Endothelial cell (in vitro differentiated cells): ENCODE data around the gene LMO7. TPM values are rescaled to one million over a fixed set of nuclear protein-coding genes. Genes with fewer than 3 reads are reported as not detected.

ENCODE experiments used
- DNase-seq: peaks from one replicate; pipeline ENCODE4 v3.0.0; 2021; ENCODE audit warnings: low spot score
- H3K27ac Mint-ChIP-seq: one replicate; pipeline ENCODE4 v1.8.0; 2021; ENCODE audit warnings: mixed read lengths, inconsistent platforms; ENCODE audit not compliant: unreplicated experiment
- H3K27me3 Mint-ChIP-seq: one replicate; pipeline ENCODE4 v1.8.0; 2021; ENCODE audit warnings: mild to moderate bottlenecking, moderate library complexity, mixed read lengths, inconsistent platforms; ENCODE audit not compliant: unreplicated experiment
- H3K36me3 Mint-ChIP-seq: one replicate; pipeline ENCODE4 v1.8.0; 2021; ENCODE audit warnings: mild to moderate bottlenecking, low read depth, mixed read lengths, inconsistent platforms; ENCODE audit not compliant: unreplicated experiment
- H3K4me1 Mint-ChIP-seq: one replicate; pipeline ENCODE4 v1.8.0; 2021; ENCODE audit warnings: mild to moderate bottlenecking, mixed read lengths, inconsistent platforms; ENCODE audit not compliant: unreplicated experiment
- H3K4me3 Mint-ChIP-seq: one replicate; pipeline ENCODE4 v1.8.0; 2021; ENCODE audit warnings: mild to moderate bottlenecking, mixed read lengths, inconsistent platforms; ENCODE audit not compliant: unreplicated experiment
- H3K9me3 Mint-ChIP-seq: one replicate; pipeline ENCODE4 v1.8.0; 2021; ENCODE audit warnings: mixed read lengths, inconsistent platforms; ENCODE audit not compliant: unreplicated experiment
- total RNA-seq: library from RNA; stranded (reverse); fragmentation: NEBNext Ultra II Directional; extraction: Animal tissue kit (Norgen Biotek cat#: 25700); gene quantifications from one replicate; pipeline ENCODE4 v1.2.1, GENCODE V29; 2021; ENCODE audit not compliant: unreplicated experiment
- TF ChIP-seq, protein P1 (sequence below): fragments of 200-600 bp; sonication (generic); IDR thresholded peaks from one replicate; pipeline ENCODE4 v1.5.0; 2021; ENCODE audit warnings: antibody characterized with exemption; ENCODE audit not compliant: unreplicated experiment

The LMO7 gene
- total RNA-seq, 1 donor from 2014 or later: 5.7 TPM

- no peak for DNase-seq
- H3K9me3 Mint-ChIP-seq: no peaks in the 10 kb centered on the region
- H3K27me3 Mint-ChIP-seq: no peaks in the 10 kb centered on the region
- H3K36me3 Mint-ChIP-seq: no peaks in the 10 kb centered on the region
- peaks cover 8% of the 10 kb centered on the region for H3K4me1 Mint-ChIP-seq
- no peak overlapping the region for H3K27ac Mint-ChIP-seq
- no peak overlapping the region for H3K4me3 Mint-ChIP-seq
- TF ChIP-seq, protein P1, sequence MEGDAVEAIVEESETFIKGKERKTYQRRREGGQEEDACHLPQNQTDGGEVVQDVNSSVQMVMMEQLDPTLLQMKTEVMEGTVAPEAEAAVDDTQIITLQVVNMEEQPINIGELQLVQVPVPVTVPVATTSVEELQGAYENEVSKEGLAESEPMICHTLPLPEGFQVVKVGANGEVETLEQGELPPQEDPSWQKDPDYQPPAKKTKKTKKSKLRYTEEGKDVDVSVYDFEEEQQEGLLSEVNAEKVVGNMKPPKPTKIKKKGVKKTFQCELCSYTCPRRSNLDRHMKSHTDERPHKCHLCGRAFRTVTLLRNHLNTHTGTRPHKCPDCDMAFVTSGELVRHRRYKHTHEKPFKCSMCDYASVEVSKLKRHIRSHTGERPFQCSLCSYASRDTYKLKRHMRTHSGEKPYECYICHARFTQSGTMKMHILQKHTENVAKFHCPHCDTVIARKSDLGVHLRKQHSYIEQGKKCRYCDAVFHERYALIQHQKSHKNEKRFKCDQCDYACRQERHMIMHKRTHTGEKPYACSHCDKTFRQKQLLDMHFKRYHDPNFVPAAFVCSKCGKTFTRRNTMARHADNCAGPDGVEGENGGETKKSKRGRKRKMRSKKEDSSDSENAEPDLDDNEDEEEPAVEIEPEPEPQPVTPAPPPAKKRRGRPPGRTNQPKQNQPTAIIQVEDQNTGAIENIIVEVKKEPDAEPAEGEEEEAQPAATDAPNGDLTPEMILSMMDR: no peak
These were observed 190.3 kb downstream of the LMO7 start for GRCh38 chr13:75826391-75826790.

- Mint-ChIP-seq H3K4me1 (peaks cover 8% of the 10 kb centered on the region), H3K4me3 (no peak overlapping the region), H3K9me3 (no peaks in the 10 kb centered on the region), H3K36me3 (no peaks in the 10 kb centered on the region), H3K27ac (no peak overlapping the region), H3K27me3 (no peaks in the 10 kb centered on the region)
- DNase-seq: no peak
- TF ChIP-seq, protein P1: no peak
These were observed 193.7 kb downstream of the LMO7 start for GRCh38 chr13:75829830-75830229.

DNA sequence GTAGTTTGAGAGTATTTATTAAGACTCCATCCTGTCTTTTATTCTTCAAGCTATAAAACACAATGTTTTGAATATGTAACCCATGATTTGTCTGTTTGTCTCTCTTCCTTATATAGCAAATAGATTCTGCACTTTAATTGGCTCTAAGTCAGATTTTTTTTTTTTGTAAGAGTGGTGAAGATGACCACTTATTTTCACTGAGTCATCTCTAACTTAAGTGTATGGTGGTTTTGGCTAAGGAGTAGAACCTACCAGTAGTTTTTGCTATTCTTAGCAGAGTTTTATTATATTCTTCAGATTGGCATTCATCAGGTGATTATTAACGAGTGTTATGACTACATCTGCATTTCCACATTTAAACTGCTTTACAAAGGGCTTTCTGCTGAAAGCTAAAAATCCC is 194.7 kb downstream of the LMO7 start:
- Mint-ChIP-seq H3K4me1 (peaks cover 8% of the 10 kb centered on the region), H3K9me3 (no peaks in the 10 kb centered on the region), H3K27ac (no peak overlapping the region), H3K27me3 (no peaks in the 10 kb centered on the region), H3K36me3 (no peaks in the 10 kb centered on the region), H3K4me3 (no peak overlapping the region)
- TF ChIP-seq, protein P1: no peak
- DNase-seq: no peak

GRCh38 chr13:75831389-75831788 is 195.3 kb downstream of the LMO7 start:
- TF ChIP-seq, protein P1: no peak
- H3K27ac Mint-ChIP-seq: no peak overlapping the region

DNA sequence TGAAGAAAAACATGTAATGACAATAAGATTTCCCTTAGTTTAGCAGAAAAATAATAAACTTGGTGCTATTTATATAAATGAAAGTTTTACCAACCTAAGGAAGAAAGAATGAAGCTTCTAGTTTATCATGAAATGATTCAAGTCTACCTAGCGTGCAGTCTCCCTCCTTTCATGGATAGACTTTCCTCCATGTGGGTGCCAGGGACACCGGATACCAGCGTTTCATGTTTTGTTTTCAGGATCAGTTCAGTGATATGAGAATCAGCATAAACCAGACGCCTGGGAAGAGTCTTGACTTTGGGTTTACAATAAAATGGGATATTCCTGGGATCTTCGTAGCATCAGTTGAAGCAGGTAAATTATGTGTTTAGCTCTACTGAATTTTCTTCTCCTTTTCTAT is 196.7 kb downstream of the LMO7 start:
- TF ChIP-seq, protein P1: no peak
- Mint-ChIP-seq H3K27me3 (no peaks in the 10 kb centered on the region), H3K4me1 (peaks cover 3% of the 10 kb centered on the region), H3K4me3 (no peak overlapping the region), H3K36me3 (no peaks in the 10 kb centered on the region), H3K9me3 (no peaks in the 10 kb centered on the region), H3K27ac (no peak overlapping the region)
- no peak for DNase-seq

More at GRCh38 chr13:75831389-75831788, 195.3 kb downstream of the LMO7 start:
- no peaks in the 10 kb centered on the region for H3K9me3 Mint-ChIP-seq
- no peaks in the 10 kb centered on the region for H3K27me3 Mint-ChIP-seq
- no peak for DNase-seq
- no peaks in the 10 kb centered on the region for H3K36me3 Mint-ChIP-seq
- peaks cover 8% of the 10 kb centered on the region for H3K4me1 Mint-ChIP-seq
- no peak overlapping the region for H3K4me3 Mint-ChIP-seq
